Esophagus squamous epithelium (tissue), 5 donors: ENCODE results near the gene ANKS1A. TPM values are rescaled to one million over a fixed set of nuclear protein-coding genes. Genes with fewer than 3 reads are reported as not detected.

Experiments
- DNase-seq: peaks from one replicate; lab custom pipeline; 2025; lab: John Stamatoyannopoulos, UW
- H3K27ac ChIP-seq, 4 donors: fragments of 200-600 bp; sonication (generic); one replicate each; pipeline ENCODE4 v1.5.1; 2016 to 2019; ENCODE audit warnings: mild to moderate bottlenecking in 1 of 4
- H3K27me3 ChIP-seq, 4 donors: fragments of 200-600 bp; sonication (generic); 1 replicate in 3 of 4; 2 replicates in 1 of 4; pipeline versions ENCODE4 v1.5.1 to v1.6.0; 2017 to 2021; ENCODE audit warnings: antibody characterized with exemption in 1 of 4
- H3K36me3 ChIP-seq, 3 donors: fragments of 200-600 bp; sonication (generic); one replicate each; pipeline ENCODE4 v1.5.1; 2016 to 2019
- H3K4me1 ChIP-seq, 3 donors: fragments of 200-600 bp; sonication (generic); one replicate each; pipeline ENCODE4 v1.5.1; 2017 to 2019
- H3K4me3 ChIP-seq, 4 donors: fragments of 200-600 bp; sonication (generic); 1 replicate in 3 of 4; 2 replicates in 1 of 4; pipeline ENCODE4 v1.5.1; 2016 to 2019; ENCODE audit warnings: mild to moderate bottlenecking in 2 of 4, moderate library complexity in 1 of 4
- H3K9me3 ChIP-seq, 3 donors: fragments of 200-600 bp; sonication (generic); one replicate each; pipeline ENCODE4 v1.5.1; 2016 to 2019
- POLR2A ChIP-seq, 4 donors: fragments of 450-650 bp; IDR thresholded peaks; one replicate each; pipeline ENCODE4 v1.6.1; 2017; ENCODE audit warnings: antibody characterized with exemption in 4 of 4, mild to moderate bottlenecking in 4 of 4, moderate library complexity in 3 of 4
- WGBS, 2 donors: methylation state at CpG; one replicate each; pipeline ENCODE4 v1.1.5; 2018; 5-methylcytosine and 5-hydroxymethylcytosine counted together
- intact Hi-C: fragments of 100-400 bp; cut with DNase I; formaldehyde crosslinking; loops from one replicate; pipeline ENCODE4 v1.15.0; 2022
- total RNA-seq, 4 donors: library from RNA; depleted of rRNA; stranded (reverse); fragments of >200 nt; gene quantifications; one replicate each; pipeline ENCODE4 v1.1.0, GENCODE V29; 2016
- TF ChIP-seq, protein P1 (sequence below), 6 experiments: fragments of 450-650 bp in 4 of 6; fragments of 200-600 bp in 2 of 6; sonication (generic) in 2 of 6; IDR thresholded peaks; one replicate each; pipeline ENCODE4 v1.5.1; 2016 to 2019; ENCODE audit warnings: antibody characterized with exemption in 6 of 6, mild to moderate bottlenecking in 4 of 6, moderate library complexity in 4 of 6
- donor health status: DM: yes; HTN: yes; CAD: no.

The ANKS1A gene
- total RNA-seq, 4 donors from 2014 or later, result 12.6 to 27.1 (median 17.5) TPM

DNA sequence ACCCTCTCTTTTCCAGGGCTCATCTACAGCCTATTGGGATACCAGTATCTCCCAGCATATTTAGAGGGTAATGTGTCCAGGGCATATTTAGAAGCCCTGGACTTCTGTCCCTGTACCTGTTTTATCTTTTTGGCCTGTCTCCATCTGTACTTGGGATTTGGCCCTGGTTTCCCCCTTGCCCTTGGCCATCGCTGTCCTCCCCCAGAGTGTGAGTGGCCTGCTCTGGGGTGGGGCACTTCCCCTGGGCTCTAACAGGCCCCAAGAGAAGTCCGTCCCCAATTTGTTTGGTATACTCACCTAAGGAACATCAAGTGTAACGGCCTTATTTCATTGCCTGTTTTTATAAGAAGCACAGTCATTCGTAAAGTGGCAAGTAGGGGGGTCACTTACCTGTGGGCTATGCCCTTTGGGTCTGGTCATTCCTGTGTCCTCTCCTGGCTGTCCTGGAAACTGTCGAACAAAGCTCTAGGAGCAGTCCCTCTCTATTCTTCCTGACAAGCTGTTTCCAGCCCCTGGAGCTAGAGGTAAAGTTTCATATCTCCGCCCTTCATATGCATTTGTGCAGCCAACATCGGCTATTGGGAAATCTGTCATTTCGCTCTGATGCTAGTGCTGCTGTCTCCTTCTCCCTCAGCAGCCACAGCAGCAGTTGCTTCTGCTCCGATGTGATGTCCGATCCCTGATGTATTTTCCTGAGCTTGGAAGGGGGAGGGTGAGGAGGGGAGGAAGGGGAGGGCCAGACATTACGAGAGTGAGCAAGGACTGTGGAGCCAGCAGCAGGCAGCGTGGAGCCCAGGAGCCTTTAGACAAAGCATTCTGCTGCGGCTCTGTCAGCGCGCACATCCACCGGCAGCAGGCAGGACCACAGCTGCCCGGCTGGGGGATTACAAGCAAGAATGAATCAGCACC is 168.6 kb downstream of the ANKS1A start:
- Histone ChIP-seq H3K27ac (peak overlapping the region in 3 of 4 donors; percentile 46 to 61 (median 47)), H3K36me3 (peaks cover 17 to 98% (median 22%) of the 10 kb centered on the region in 3 donors), H3K4me1 (peaks cover 0 to 35% (median 12%) of the 10 kb centered on the region in 3 donors), H3K4me3 (no peak overlapping the region), H3K27me3 (no peaks in the 10 kb centered on the region), H3K9me3 (no peaks in the 10 kb centered on the region)
- 89 to 90% methylated on average over 10 to 15 of the region's 17 CpGs for WGBS, 2 donors
- no peak for DNase-seq
- TF ChIP-seq POLR2A (IDR thresholded peaks at IDR 0.05), result no peak
- TF ChIP-seq, protein P1, sequence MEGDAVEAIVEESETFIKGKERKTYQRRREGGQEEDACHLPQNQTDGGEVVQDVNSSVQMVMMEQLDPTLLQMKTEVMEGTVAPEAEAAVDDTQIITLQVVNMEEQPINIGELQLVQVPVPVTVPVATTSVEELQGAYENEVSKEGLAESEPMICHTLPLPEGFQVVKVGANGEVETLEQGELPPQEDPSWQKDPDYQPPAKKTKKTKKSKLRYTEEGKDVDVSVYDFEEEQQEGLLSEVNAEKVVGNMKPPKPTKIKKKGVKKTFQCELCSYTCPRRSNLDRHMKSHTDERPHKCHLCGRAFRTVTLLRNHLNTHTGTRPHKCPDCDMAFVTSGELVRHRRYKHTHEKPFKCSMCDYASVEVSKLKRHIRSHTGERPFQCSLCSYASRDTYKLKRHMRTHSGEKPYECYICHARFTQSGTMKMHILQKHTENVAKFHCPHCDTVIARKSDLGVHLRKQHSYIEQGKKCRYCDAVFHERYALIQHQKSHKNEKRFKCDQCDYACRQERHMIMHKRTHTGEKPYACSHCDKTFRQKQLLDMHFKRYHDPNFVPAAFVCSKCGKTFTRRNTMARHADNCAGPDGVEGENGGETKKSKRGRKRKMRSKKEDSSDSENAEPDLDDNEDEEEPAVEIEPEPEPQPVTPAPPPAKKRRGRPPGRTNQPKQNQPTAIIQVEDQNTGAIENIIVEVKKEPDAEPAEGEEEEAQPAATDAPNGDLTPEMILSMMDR (IDR thresholded peaks at IDR 0.05), result no peak
- intact Hi-C loops, result no loop called here

DNA sequence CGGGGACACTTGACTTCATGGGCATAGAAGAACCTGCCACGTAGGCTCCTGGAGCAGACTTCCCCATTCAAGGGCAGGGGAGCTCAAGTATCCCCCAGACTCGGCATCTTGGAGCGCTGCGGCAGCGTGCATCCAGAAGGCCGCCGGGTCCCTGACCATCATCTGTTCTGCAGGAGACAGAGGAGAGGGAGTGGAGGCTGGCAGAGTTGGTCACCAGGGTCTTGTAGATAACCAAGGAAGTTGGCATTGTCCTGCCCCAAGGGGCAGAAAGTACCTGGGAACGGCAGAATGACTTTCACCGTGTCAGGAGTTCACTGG is 169.3 kb downstream of the ANKS1A start:
- Histone ChIP-seq H3K4me3 (no peak overlapping the region), H3K4me1 (peaks cover 0 to 32% (median 6%) of the 10 kb centered on the region in 3 donors), H3K27me3 (no peaks in the 10 kb centered on the region), H3K36me3 (peaks cover 17 to 98% (median 22%) of the 10 kb centered on the region in 3 donors), H3K27ac (peak overlapping the region in 3 of 4 donors; percentile 46 to 61 (median 47)), H3K9me3 (no peaks in the 10 kb centered on the region)
- TF ChIP-seq, protein P1 (IDR thresholded peaks at IDR 0.05), result no peak
- TF ChIP-seq POLR2A (IDR thresholded peaks at IDR 0.05), result no peak
- WGBS, 2 donors, result 72 to 88% methylated on average over 2 to 5 of the region's 10 CpGs
- no peak for DNase-seq
- intact Hi-C loops, result no loop called here

DNA sequence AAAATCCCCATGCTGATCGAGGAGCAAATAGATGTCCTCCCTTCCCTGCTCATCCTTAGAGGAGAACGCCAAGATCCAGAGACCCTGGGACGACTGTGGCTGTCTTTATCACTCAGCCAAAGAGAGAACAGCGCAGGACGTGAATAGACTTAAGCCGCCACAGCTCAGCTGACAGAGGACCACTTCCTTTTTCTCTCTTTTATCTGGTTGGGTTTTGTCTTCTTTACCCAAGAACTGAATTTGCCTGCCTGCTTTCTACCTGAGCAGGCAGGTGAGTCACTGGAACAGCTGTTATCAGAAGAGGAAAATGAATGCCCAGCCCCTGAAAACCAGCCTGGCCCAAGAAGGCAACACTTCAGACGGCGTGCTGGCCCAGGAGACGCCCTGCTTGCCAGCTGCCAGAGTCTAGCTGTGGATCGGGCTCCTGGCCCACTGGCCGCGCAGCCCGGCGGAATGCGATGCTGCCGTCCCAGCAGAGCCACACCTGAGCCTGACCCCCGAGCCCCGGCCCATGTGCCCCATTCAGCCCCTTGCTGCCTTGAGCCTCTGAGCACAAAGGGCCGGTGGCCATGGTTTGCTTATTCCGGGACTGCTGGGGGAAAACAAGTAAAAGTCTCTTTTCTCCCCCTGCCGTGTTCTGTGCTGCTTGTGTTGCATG is 169.9 kb downstream of the ANKS1A start:
- WGBS, 2 donors, result 63 to 75% methylated on average over 11 to 13 of the region's 21 CpGs
- no peak for DNase-seq
- H3K27ac ChIP-seq, result peak overlapping the region in 2 of 4 donors; percentile 42 to 46
- no peaks in the 10 kb centered on the region for H3K9me3 ChIP-seq
- H3K4me3 ChIP-seq, result no peak overlapping the region
- no peak for TF ChIP-seq POLR2A (IDR thresholded peaks at IDR 0.05)
- TF ChIP-seq, protein P1 (IDR thresholded peaks at IDR 0.05), result no peak
- H3K36me3 ChIP-seq, result peaks cover 17 to 98% (median 22%) of the 10 kb centered on the region in 3 donors
- intact Hi-C loops, result no loop called here
- peaks cover 0 to 32% (median 0%) of the 10 kb centered on the region in 3 donors for H3K4me1 ChIP-seq
- H3K27me3 ChIP-seq, result no peaks in the 10 kb centered on the region

DNA sequence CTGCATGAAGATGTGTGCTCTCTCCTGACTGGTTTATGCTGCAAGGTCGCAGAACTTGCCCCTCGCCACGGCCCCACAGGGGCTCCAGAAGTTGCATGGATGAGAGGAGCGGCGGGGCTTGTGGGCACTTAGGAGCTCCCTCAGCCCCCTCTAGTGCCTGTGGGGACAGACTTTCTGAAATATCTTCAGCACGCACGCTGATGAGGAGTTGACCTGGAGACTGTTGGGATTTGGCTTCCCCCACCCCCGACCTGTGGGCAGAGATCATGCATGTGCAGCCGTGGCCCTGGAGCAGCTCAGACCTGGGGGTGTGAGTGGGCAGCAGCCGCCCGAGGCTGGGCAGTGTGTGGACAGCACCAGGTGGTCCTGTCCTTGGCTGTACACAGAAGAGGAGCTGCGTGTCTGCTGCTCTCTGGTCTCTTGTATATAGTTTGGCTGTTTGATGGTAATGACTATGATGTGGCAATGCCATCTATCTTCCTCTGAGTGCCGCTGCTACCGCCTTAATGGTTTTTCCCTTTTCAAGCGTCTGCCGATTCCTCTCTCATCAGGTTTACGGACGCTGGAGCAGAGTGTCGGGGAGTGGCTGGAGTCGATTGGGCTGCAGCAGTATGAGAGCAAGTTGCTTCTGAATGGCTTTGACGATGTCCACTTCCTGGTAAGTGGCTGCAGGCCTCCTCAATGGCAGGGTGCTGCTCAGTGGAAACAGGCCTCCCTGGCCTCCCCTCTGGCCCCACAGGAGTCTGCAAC is 170.7 kb downstream of the ANKS1A start:
- H3K27me3 ChIP-seq, result no peaks in the 10 kb centered on the region
- TF ChIP-seq POLR2A (IDR thresholded peaks at IDR 0.05), result no peak
- TF ChIP-seq, protein P1 (IDR thresholded peaks at IDR 0.05), result no peak
- peaks cover 12 to 98% (median 22%) of the 10 kb centered on the region in 3 donors for H3K36me3 ChIP-seq
- H3K4me1 ChIP-seq, result peaks cover 0 to 36% (median 0%) of the 10 kb centered on the region in 3 donors
- H3K27ac ChIP-seq, result peak overlapping the region in 2 of 4 donors; percentile 3 to 42
- H3K4me3 ChIP-seq, result no peak overlapping the region
- H3K9me3 ChIP-seq, result no peaks in the 10 kb centered on the region
- 85 to 95% methylated on average over 11 to 16 of the region's 21 CpGs for WGBS, 2 donors
- no peak for DNase-seq
- intact Hi-C loops, result no loop called here
